Thyroid gland (tissue), 4 donors: Measurements from ENCODE around the gene EYA4.

Experiments
- CTCF ChIP-seq, 6 experiments: fragments of 200-600 bp in 3 of 6; fragments of 450-650 bp in 3 of 6; sonication (generic) in 3 of 6; IDR thresholded peaks; one replicate each; pipeline ENCODE4 v1.5.1; 2016 to 2019; ENCODE audit warnings: antibody characterized with exemption in 6 of 6, mild to moderate bottlenecking in 2 of 6, inconsistent platforms in 1 of 6, moderate library complexity in 1 of 6
- POLR2A ChIP-seq, 2 donors: fragments of 450-650 bp; IDR thresholded peaks; one replicate each; pipeline ENCODE4 v1.6.1; 2017; ENCODE audit warnings: antibody characterized with exemption in 2 of 2, mild to moderate bottlenecking in 2 of 2, moderate library complexity in 1 of 2

GRCh38 chr6:133505681-133506080 lies 264.5 kb downstream of the EYA4 start:
- TF ChIP-seq CTCF (IDR thresholded peaks at IDR 0.05) = no peak
- no peak for TF ChIP-seq POLR2A (IDR thresholded peaks at IDR 0.05)
